Measurements from ENCODE around the gene TM4SF4.

- TF ChIP-seq TOX (CRISPR knock-in tag; IDR thresholded peaks at IDR 0.05; ENCODE audit: borderline replicate concordance) (no peak), TSHZ2 (CRISPR knock-in tag; IDR thresholded peaks at IDR 0.05) (no peak), ZC3H10 (CRISPR knock-in tag; IDR thresholded peaks at IDR 0.05) (no peak), CSRNP3 (CRISPR knock-in tag; IDR thresholded peaks at IDR 0.05) (no peak), ARNTL (CRISPR knock-in tag; IDR thresholded peaks at IDR 0.05; ENCODE audit: borderline replicate concordance, low read depth) (no peak), SNAI2 (CRISPR knock-in tag; IDR thresholded peaks at IDR 0.05) (no peak), ISL1 (CRISPR knock-in tag; IDR thresholded peaks at IDR 0.05) (no peak), PATZ1 (CRISPR knock-in tag; IDR thresholded peaks at IDR 0.05; ENCODE audit: borderline replicate concordance) (no peak), GLIS3 (CRISPR knock-in tag; IDR thresholded peaks at IDR 0.05) (no peak), CSDC2 (CRISPR knock-in tag; IDR thresholded peaks at IDR 0.05) (no peak)
Observed at GRCh38 chr3:149507491-149508324, 33.2 kb downstream of the TM4SF4 start.
